Mesothelial cell of epicardium (in vitro differentiated cells): Measurements from ENCODE around the gene PARN. TPM values are rescaled to one million over a fixed set of nuclear protein-coding genes. Genes with fewer than 3 reads are reported as not detected.

Experiments used
- DNase-seq, 2 experiments: peaks; one replicate each; pipeline ENCODE4 v3.0.0; 2021; ENCODE audit warnings: low spot score in 2 of 2; ENCODE audit not compliant: unreplicated experiment in 2 of 2
- H3K27ac Mint-ChIP-seq: 2 replicates; pipeline ENCODE4 v1.8.0; 2021; ENCODE audit warnings: mixed read lengths
- H3K27me3 Mint-ChIP-seq: 2 replicates; pipeline ENCODE4 v1.8.0; 2021; ENCODE audit warnings: low read depth, mixed read lengths
- H3K36me3 Mint-ChIP-seq: 2 replicates; pipeline ENCODE4 v1.8.0; 2021; ENCODE audit warnings: mixed read lengths
- H3K4me1 Mint-ChIP-seq: 2 replicates; pipeline ENCODE4 v1.8.0; 2021; ENCODE audit warnings: mixed read lengths
- H3K4me3 Mint-ChIP-seq: 2 replicates; pipeline ENCODE4 v1.8.0; 2021; ENCODE audit warnings: mild to moderate bottlenecking, moderate library complexity, mixed read lengths
- H3K9me3 Mint-ChIP-seq: 2 replicates; pipeline ENCODE4 v1.8.0; 2021; ENCODE audit warnings: mixed read lengths
- CTCF ChIP-seq: fragments of 200-600 bp; sonication (generic); IDR thresholded peaks from one replicate; pipeline ENCODE4 v1.5.0; 2021; ENCODE audit warnings: antibody characterized with exemption; ENCODE audit not compliant: unreplicated experiment
- total RNA-seq: library from RNA; stranded (reverse); gene quantifications from 3 replicates; pipeline ENCODE4 v1.2.1, GENCODE V29; 2021

PARN gene
- total RNA-seq, 1 donor from 2014 or later: 35.6 TPM

- no peak for TF ChIP-seq CTCF
- no peak overlapping the region for H3K4me3 Mint-ChIP-seq
- no peak for DNase-seq
- H3K27me3 Mint-ChIP-seq: no peaks in the 10 kb centered on the region
- H3K36me3 Mint-ChIP-seq: peaks cover 52% of the 10 kb centered on the region
- no peak overlapping the region for H3K27ac Mint-ChIP-seq
- H3K4me1 Mint-ChIP-seq: no peaks in the 10 kb centered on the region
- H3K9me3 Mint-ChIP-seq: peaks cover 26% of the 10 kb centered on the region
Observed at GRCh38 chr16:14539156-14539555, 90.9 kb downstream of the PARN start.

GRCh38 chr16:14538604-14539003 lies 91.5 kb downstream of the PARN start:
- Mint-ChIP-seq H3K36me3 (peaks cover 49% of the 10 kb centered on the region), H3K4me3 (no peak overlapping the region), H3K27ac (no peak overlapping the region), H3K4me1 (no peaks in the 10 kb centered on the region), H3K9me3 (peaks cover 27% of the 10 kb centered on the region), H3K27me3 (no peaks in the 10 kb centered on the region)
- DNase-seq: no peak
- no peak for TF ChIP-seq CTCF

- no peak overlapping the region for H3K27ac Mint-ChIP-seq
- no peak for DNase-seq
- peaks cover 22% of the 10 kb centered on the region for H3K4me1 Mint-ChIP-seq
Observed at GRCh38 chr16:14531613-14532012, 98.4 kb downstream of the PARN start.

GRCh38 chr16:14531101-14531500 lies 99.0 kb downstream of the PARN start:
- peaks cover 4% of the 10 kb centered on the region for H3K9me3 Mint-ChIP-seq
- H3K4me3 Mint-ChIP-seq: no peak overlapping the region
- H3K27ac Mint-ChIP-seq: no peak overlapping the region
- H3K27me3 Mint-ChIP-seq: no peaks in the 10 kb centered on the region
- H3K4me1 Mint-ChIP-seq: peaks cover 22% of the 10 kb centered on the region
- H3K36me3 Mint-ChIP-seq: peaks cover 9% of the 10 kb centered on the region
- DNase-seq: no peak
- TF ChIP-seq CTCF: no peak

More at GRCh38 chr16:14531613-14532012, 98.4 kb downstream of the PARN start:
- no peak for TF ChIP-seq CTCF
- Mint-ChIP-seq H3K4me3 (no peak overlapping the region), H3K36me3 (peaks cover 9% of the 10 kb centered on the region), H3K9me3 (peaks cover 5% of the 10 kb centered on the region), H3K27me3 (no peaks in the 10 kb centered on the region)

GRCh38 chr16:14530046-14530445 lies 100.0 kb downstream of the PARN start:
- no peaks in the 10 kb centered on the region for H3K27me3 Mint-ChIP-seq

More at GRCh38 chr16:14530046-14530445, 100.0 kb downstream of the PARN start:
- no peak for DNase-seq
- no peak for TF ChIP-seq CTCF
- no peak overlapping the region for H3K4me3 Mint-ChIP-seq
- H3K27ac Mint-ChIP-seq: no peak overlapping the region
- H3K4me1 Mint-ChIP-seq: peaks cover 27% of the 10 kb centered on the region
- H3K36me3 Mint-ChIP-seq: peaks cover 9% of the 10 kb centered on the region
- peaks cover 4% of the 10 kb centered on the region for H3K9me3 Mint-ChIP-seq
